ENCODE results near the gene PLXNA2. TPM values are rescaled to one million over a fixed set of nuclear protein-coding genes. Genes with fewer than 3 reads are reported as not detected.

PLXNA2 gene
- total and polyA plus RNA-seq, 2 donors (not counting 3 experiments of a cell fraction or from before 2014, with no cell fraction given): 42.6 to 229 TPM

DNA sequence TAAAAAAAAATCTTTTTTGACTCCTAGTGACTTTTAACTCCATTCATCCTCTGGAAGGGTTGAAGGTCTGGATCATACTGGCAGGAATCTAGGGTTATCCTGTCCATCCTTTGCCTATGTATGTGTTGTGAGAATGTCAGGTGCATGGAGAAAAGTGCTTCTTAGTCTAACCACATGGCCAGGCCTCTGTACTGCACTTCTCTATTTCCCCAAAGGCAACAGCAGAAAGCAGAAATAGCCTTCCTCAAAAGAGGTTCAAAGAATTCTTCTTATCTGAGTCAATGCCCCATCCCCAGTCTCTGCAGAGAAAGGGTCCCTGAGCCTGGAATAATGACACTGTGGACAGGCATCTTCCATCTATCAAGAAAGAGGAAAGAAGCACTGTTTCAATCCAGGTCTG is 247.5 kb downstream of the PLXNA2 start:
- intact Hi-C loops (cut with micrococcal nuclease) (loop anchor here (1.0 kb wide), 2 partner anchors 99 to 111 kb away; no protein-coding TSS in a partner anchor), dilution Hi-C loops (cut with MboI; ENCODE audit: extremely low pct_ligation_motif_present, low sequenced_read_pairs) (no loop called here)
- Histone ChIP-seq H3K79me2 (ENCODE audit: control insufficient read depth, insufficient read depth, low read length) (no peaks in the 10 kb centered on the region), H3K4me3 (replicated peaks in 1 of 3; ENCODE audit: insufficient read depth in 1 of 3, low read depth in 1 of 3, low read length in 3 of 3) (no peak overlapping the region), H4K20me1 (replicated peaks; ENCODE audit: control insufficient read depth, extremely low read depth, insufficient read depth, low read length) (no peaks in the 10 kb centered on the region), H2AFZ (ENCODE audit: low read depth, low read length) (no peak overlapping the region), H3K4me1 (ENCODE audit: control insufficient read depth, extremely low read depth, insufficient read depth, low read length) (no peaks in the 10 kb centered on the region), H3K9me1 (replicated peaks; ENCODE audit: control insufficient read depth, extremely low read depth, insufficient read depth, low read length) (no peaks in the 10 kb centered on the region), H3K9ac (replicated peaks; ENCODE audit: extremely low read depth, insufficient read depth, low read length) (no peak overlapping the region), H3K27ac (ENCODE audit: insufficient read depth, low read depth, low read length) (no peak overlapping the region), H3K9me3 (replicated peaks; ENCODE audit: control insufficient read depth, insufficient read depth, low read length) (no peaks in the 10 kb centered on the region), H3K36me3 (ENCODE audit: control insufficient read depth in 2 of 2, extremely low read depth in 1 of 2, insufficient read depth in 2 of 2, low read length in 2 of 2) (no peaks in the 10 kb centered on the region), H3K27me3 (ENCODE audit: control insufficient read depth in 2 of 2, insufficient read depth in 2 of 2, low read length in 2 of 2) (peaks cover 12 to 29% of the 10 kb centered on the region in 2 experiments), H3K4me2 (ENCODE audit: insufficient read depth, low read length) (no peak overlapping the region)
- ChIA-PET POLR2A (no interaction called here), CTCF (interaction anchor here (1.1 to 2.5 kb wide), 11 partner anchors 15 to 247 kb away, joined by 3 to 19 read pairs (median 5); partner anchors contain the start of gene PLXNA2)
- TF ChIP-seq CTCF (IDR thresholded peaks at IDR 0.05; ENCODE audit: extremely low read depth in 1 of 2, insufficient read depth in 1 of 2, low read depth in 1 of 2, low read length in 2 of 2): no peak
- TF ChIP-seq GATA2 (IDR thresholded peaks at IDR 0.05; ENCODE audit: insufficient read depth, insufficient read length, low read depth, low read length): no peak
- TF ChIP-seq POLR2AphosphoS5 (IDR thresholded peaks at IDR 0.05; ENCODE audit: insufficient read depth, low read depth, low read length): no peak
- no peak for TF ChIP-seq FOS (IDR thresholded peaks at IDR 0.05; ENCODE audit: borderline replicate concordance, insufficient read depth, low read length)
- no peak for TF ChIP-seq POLR2A (IDR thresholded peaks at IDR 0.05; ENCODE audit: low read depth, low read length)
- TF ChIP-seq JUN (IDR thresholded peaks at IDR 0.05; ENCODE audit: borderline replicate concordance, insufficient read depth, insufficient read length, low read depth): no peak
- no peak for TF ChIP-seq EZH2 (IDR thresholded peaks at IDR 0.05; ENCODE audit: borderline replicate concordance, low read depth, low read length, severe bottlenecking)
- TF ChIP-seq MAX (IDR thresholded peaks at IDR 0.05; ENCODE audit: insufficient read depth, insufficient read length): no peak
- TF ChIP-seq MYC (IDR thresholded peaks at IDR 0.05; ENCODE audit: low read depth, low read length): no peak
- no peak for DNase-seq (ENCODE audit: low read depth, low spot score)
- BruUV-seq (replicated peaks): no TSS peak
- FAIRE-seq: no peak
